SW 1271 (cell line): ENCODE results near the gene SUFU.
"Not testable (repeated sequence)": the region's sequence is repeated elsewhere in the genome, so short reads cannot be mapped to it uniquely, and the experiment has no call there.

Experiments used
- DNase-seq, 2 experiments: peaks; one replicate each; lab custom pipeline; 2025; lab: John Stamatoyannopoulos, UW

SUFU gene

DNA sequence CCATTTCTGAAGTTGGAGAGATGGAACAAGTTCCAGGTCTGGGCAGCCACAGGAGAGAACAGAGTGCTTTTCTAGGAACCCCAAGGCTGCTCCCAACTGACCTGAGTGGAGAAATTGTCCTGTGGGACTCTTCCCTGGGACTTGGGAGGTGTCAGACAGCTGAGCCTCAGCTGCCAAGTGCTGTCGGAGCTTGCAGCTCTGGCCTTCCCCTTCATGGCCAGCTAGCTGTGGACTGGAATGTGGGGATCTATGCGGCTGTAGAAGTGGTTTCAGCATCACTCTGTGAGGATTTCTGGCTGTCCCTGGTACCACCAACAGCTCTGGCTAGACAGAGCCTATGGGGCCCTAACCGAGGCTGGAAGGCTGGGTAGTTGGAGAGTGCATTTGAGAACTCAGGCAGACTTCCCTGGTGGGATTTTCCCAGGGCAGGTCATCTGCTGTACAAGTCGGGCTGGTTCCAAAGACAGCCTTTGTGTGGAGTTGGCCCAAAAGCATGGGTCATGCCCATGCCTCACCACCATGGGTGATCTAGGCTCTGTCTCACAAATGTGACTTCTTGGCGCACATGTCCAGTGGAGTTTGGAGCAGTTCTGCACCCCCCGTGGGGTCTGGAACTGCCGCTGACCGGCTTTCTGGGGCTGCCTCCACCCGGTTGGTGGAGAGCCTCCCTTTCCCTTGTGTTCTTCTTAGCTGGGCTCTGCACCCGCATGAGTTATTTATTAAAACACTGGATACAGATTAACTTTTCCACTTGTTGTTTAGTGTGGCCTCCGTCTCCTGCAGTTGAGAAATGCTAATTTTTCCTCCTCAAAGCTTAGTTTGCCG is 10.9 kb downstream of the SUFU start:
- DNase-seq: no peak

DNA sequence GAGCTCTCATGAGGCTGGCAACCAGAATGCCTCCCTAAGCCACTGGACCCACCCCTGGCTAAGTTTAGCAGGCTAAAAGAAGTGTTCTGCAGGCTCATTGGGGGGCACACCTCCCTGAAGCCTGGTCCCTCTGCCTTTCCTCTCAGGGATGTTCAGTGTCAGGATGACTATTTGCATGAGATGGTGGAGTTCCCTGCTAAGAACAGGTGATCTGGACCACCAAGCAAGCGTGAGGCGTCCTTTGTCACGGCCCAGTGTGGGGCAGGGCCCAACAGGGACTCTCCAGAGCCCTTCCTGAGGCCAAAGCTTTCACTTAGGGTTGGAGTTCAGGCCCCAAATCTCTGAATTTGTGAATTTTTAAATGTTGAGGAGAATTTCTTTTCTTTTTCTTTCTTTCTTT is 12.0 kb downstream of the SUFU start:
- DNase-seq: no peak

GRCh38 chr10:102517553-102517952 is 13.8 kb downstream of the SUFU start:
- no peak for DNase-seq

- no peak for DNase-seq
Measured at GRCh38 chr10:102519246-102519825, 15.6 kb downstream of the SUFU start.

GRCh38 chr10:102522874-102523249 is 19.1 kb downstream of the SUFU start:
- DNase-seq: no peak

- DNase-seq: no peak
Measured at GRCh38 chr10:102523250-102524029, 19.7 kb downstream of the SUFU start.

GRCh38 chr10:102524746-102525145 is 21.0 kb downstream of the SUFU start:
- DNase-seq: no peak

- DNase-seq: no peak
Measured at GRCh38 chr10:102527546-102527945, 23.8 kb downstream of the SUFU start.

- no peak for DNase-seq
Measured at GRCh38 chr10:102534333-102534732, 30.6 kb downstream of the SUFU start.

GRCh38 chr10:102534966-102535365 is 31.2 kb downstream of the SUFU start:
- not testable (repeated sequence) for DNase-seq

DNA sequence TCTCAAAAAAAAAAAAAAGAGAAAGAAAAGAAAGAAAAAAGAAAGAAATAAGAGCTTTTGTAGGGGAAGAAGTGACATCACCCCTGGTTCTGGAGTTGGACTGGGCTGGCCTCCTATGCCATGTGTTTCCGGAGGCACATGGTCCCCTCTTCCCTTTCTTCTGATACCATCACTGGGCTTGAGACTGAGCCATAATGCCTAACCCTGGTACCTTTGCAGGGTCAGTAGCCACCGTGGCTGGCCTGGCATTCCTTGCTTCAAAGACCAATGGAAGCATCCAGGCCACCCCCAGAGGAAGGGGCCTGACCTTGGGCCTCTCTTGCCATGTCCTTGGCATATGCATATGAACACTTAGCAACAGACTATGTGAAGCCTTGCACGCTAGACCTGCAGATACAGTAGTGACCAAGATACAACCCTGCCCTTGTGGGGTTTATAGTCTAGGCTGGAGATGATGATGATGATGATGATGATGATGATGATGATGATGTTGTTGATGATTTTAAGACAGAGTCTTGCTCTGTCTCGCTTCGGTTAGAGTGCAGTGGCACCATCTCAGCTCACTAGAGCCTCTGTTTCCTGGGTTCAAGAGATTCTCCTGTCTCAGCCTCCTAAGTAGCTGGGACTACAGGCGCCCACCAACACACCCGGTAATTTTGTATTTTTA is 31.8 kb downstream of the SUFU start:
- DNase-seq: no peak

DNA sequence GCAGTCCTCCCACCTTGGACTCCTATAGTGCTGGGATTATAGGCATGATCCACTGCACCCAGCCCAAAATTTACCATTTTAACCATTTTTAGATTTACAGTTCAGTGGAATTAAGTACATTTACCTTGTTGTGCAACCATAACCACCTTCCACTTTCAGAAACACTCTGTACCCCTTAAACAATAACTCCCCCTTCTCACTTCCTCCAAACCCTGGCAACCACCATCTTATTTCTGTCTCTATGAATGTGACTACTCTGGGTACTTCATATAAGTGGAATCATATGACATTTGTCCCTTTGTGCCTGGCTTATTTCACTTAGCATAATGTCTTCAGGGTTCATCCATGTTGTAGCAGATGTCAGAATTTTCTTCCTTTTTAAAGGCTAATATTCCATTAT is 33.6 kb downstream of the SUFU start:
- no peak for DNase-seq

GRCh38 chr10:102537948-102538347 is 34.2 kb downstream of the SUFU start:
- no peak for DNase-seq

GRCh38 chr10:102538811-102539210 is 35.0 kb downstream of the SUFU start:
- DNase-seq: no peak

- DNase-seq: peak in 1 of 2 experiments; percentile 24
Measured at GRCh38 chr10:102540023-102540422, 36.3 kb downstream of the SUFU start.

GRCh38 chr10:102542800-102543418 is 39.1 kb downstream of the SUFU start:
- no peak for DNase-seq

- no peak for DNase-seq
Measured at GRCh38 chr10:102545265-102545871, 41.6 kb downstream of the SUFU start.

GRCh38 chr10:102545997-102546396 is 42.2 kb downstream of the SUFU start:
- no peak for DNase-seq

- no peak for DNase-seq
Measured at GRCh38 chr10:102546606-102547320, 43.0 kb downstream of the SUFU start.

GRCh38 chr10:102549549-102549948 is 45.8 kb downstream of the SUFU start:
- no peak for DNase-seq
